HepG2 (cell line): Measurements from ENCODE around the gene SLC35B2. TPM values are rescaled to one million over a fixed set of nuclear protein-coding genes. Genes with fewer than 3 reads are reported as not detected.

Experiments
- ARID2 ChIP-seq: sonication (generic); formaldehyde crosslinking; IDR thresholded peaks from 2 replicates; pipeline ENCODE4 v1.8.1; 2022; ENCODE audit warnings: mild to moderate bottlenecking, missing genetic modification reagents, borderline replicate concordance
- SMAD9 ChIP-seq: sonication (generic); formaldehyde crosslinking; IDR thresholded peaks from 2 replicates; pipeline ENCODE4 v1.5.1; 2020; ENCODE audit warnings: mild to moderate bottlenecking, missing genetic modification reagents
- ZNF138 ChIP-seq: sonication (generic); formaldehyde crosslinking; IDR thresholded peaks from 2 replicates; pipeline ENCODE4 v1.5.0; 2020; ENCODE audit warnings: mild to moderate bottlenecking, low read depth, missing genetic modification reagents
- ZNF446 ChIP-seq: sonication (generic); formaldehyde crosslinking; IDR thresholded peaks from 2 replicates; pipeline ENCODE4 v1.5.0; 2020; ENCODE audit warnings: mild to moderate bottlenecking, missing genetic modification reagents
- polyA plus RNA-seq, 8 experiments: library from polyadenylated mRNA; depleted of rRNA in 3 of 8; stranded (reverse) in 7 of 8; unstranded in 1 of 8; fragments of >200 nt; fragmentation: Illumina TruSeq in 4 of 8; extraction: Trizol in 4 of 8; gene quantifications; 2 replicates each; pipeline versions ENCODE4 v1.2.1 to v1.2.3, GENCODE V29; 2011 to 2016; ENCODE audit warnings: low read depth in 4 of 8, missing spikeins in 1 of 8, mixed read lengths in 1 of 8; ENCODE audit not compliant: insufficient read depth in 1 of 8
- total RNA-seq, 5 experiments: library from RNA; depleted of rRNA; stranded (reverse); fragments of >200 nt; fragmentation: Illumina TruSeq; extraction: Trizol; gene quantifications; 2 replicates each; pipeline ENCODE4 v1.2.3, GENCODE V29; 2016; ENCODE audit warnings: low read depth in 1 of 5
- TF ChIP-seq, protein P1 (sequence below), 2 experiments: sonication (generic) in 1 of 2; formaldehyde crosslinking in 1 of 2; IDR thresholded peaks; 2 replicates each; pipeline versions ENCODE4 v1.4.0 to v1.6.1; 2016 to 2020; ENCODE audit warnings: borderline replicate concordance in 1 of 2, low read depth in 1 of 2, mild to moderate bottlenecking in 1 of 2, missing genetic modification reagents in 1 of 2
- TF ChIP-seq, protein P2 (sequence below): sonication (generic); formaldehyde crosslinking; conservative IDR thresholded peaks from 2 replicates; pipeline ENCODE4 v1.8.1; 2023; ENCODE audit warnings: missing genetic modification reagents
- TF ChIP-seq, protein P3 (sequence below): fragments of 450-650 bp; IDR thresholded peaks from 2 replicates; pipeline ENCODE4 v1.6.1; 2017
- TF ChIP-seq, protein P4 (sequence below), 2 experiments: IDR thresholded peaks; 2 replicates each; pipeline ENCODE4 v1.6.1; 2011 to 2012; ENCODE audit warnings: low read length in 2 of 2, borderline replicate concordance in 1 of 2, low read depth in 1 of 2, mild to moderate bottlenecking in 1 of 2, moderate library complexity in 1 of 2
- TF ChIP-seq, protein P5 (sequence below): sonication (generic); formaldehyde crosslinking; IDR thresholded peaks from 2 replicates; pipeline ENCODE4 v1.8.1; 2023; ENCODE audit warnings: missing genetic modification reagents, inconsistent platforms, borderline replicate concordance
- TF ChIP-seq, protein P6 (sequence below): sonication (generic); formaldehyde crosslinking; IDR thresholded peaks from 2 replicates; pipeline ENCODE4 v1.5.0; 2020; ENCODE audit warnings: missing genetic modification reagents
- TF ChIP-seq, protein P7 (sequence below): sonication (generic); formaldehyde crosslinking; IDR thresholded peaks from 2 replicates; pipeline ENCODE4 v1.4.0; 2020; ENCODE audit warnings: low read depth, mild to moderate bottlenecking, missing genetic modification reagents

The SLC35B2 gene
- total and polyA plus RNA-seq, 2 of the 13 experiments (the other 11 are each of a cell fraction or from before 2014, with no cell fraction given), result 61.1 to 148 TPM

DNA sequence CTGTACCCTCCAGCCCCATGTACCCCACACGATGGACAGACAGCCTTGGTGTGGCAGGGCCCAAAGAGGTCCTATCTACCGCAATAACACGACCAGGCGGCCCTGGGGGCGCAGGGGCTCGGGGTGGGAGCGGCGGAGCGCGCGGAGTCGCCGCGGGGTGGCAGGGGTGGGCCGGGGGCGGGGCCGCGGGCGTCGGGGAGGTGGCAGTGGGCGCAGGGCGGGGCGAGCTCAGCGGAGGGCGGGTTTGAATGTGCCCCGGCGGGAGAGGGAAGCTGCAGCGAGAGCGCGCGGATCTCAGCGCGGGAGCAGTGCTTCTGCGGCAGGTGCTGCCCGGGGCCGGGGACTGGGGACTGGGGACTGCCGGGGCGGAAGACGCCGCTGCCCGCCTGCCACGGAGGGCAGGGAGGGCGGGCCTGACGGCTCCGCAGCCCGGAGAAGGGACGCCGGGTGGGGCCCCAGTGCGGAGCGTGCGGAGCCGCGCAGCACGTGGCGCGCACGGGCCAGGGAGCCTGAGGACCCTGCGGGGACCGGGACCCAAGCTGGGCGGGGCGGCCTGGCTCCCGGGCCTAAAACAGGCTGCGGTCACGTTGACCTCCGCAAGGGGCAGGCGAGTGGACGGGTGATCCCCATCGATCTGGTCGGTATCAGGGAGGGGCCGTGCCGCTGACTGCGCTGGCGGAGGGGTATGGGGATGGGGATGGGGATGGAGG lies 33.9 kb downstream of the SLC35B2 start, which contains the start of gene SLC29A1 (continued):
- TF ChIP-seq, protein P1, sequence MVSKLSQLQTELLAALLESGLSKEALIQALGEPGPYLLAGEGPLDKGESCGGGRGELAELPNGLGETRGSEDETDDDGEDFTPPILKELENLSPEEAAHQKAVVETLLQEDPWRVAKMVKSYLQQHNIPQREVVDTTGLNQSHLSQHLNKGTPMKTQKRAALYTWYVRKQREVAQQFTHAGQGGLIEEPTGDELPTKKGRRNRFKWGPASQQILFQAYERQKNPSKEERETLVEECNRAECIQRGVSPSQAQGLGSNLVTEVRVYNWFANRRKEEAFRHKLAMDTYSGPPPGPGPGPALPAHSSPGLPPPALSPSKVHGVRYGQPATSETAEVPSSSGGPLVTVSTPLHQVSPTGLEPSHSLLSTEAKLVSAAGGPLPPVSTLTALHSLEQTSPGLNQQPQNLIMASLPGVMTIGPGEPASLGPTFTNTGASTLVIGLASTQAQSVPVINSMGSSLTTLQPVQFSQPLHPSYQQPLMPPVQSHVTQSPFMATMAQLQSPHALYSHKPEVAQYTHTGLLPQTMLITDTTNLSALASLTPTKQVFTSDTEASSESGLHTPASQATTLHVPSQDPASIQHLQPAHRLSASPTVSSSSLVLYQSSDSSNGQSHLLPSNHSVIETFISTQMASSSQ (IDR thresholded peaks at IDR 0.05; ENCODE audit: low read depth), result no peak
- TF ChIP-seq, protein P1 (CRISPR knock-in tag; IDR thresholded peaks at IDR 0.05; ENCODE audit: borderline replicate concordance), result no peak; the same call in 1 of the 2 replicates
- TF ChIP-seq, protein P2, sequence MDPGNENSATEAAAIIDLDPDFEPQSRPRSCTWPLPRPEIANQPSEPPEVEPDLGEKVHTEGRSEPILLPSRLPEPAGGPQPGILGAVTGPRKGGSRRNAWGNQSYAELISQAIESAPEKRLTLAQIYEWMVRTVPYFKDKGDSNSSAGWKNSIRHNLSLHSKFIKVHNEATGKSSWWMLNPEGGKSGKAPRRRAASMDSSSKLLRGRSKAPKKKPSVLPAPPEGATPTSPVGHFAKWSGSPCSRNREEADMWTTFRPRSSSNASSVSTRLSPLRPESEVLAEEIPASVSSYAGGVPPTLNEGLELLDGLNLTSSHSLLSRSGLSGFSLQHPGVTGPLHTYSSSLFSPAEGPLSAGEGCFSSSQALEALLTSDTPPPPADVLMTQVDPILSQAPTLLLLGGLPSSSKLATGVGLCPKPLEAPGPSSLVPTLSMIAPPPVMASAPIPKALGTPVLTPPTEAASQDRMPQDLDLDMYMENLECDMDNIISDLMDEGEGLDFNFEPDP (CRISPR knock-in tag), result no peak
- TF ChIP-seq, protein P3, sequence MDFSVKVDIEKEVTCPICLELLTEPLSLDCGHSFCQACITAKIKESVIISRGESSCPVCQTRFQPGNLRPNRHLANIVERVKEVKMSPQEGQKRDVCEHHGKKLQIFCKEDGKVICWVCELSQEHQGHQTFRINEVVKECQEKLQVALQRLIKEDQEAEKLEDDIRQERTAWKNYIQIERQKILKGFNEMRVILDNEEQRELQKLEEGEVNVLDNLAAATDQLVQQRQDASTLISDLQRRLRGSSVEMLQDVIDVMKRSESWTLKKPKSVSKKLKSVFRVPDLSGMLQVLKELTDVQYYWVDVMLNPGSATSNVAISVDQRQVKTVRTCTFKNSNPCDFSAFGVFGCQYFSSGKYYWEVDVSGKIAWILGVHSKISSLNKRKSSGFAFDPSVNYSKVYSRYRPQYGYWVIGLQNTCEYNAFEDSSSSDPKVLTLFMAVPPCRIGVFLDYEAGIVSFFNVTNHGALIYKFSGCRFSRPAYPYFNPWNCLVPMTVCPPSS, result no peak
- no peak for TF ChIP-seq ZNF446 (CRISPR knock-in tag)
- peak; percentile 87 for TF ChIP-seq ZNF138
- TF ChIP-seq, protein P4, sequence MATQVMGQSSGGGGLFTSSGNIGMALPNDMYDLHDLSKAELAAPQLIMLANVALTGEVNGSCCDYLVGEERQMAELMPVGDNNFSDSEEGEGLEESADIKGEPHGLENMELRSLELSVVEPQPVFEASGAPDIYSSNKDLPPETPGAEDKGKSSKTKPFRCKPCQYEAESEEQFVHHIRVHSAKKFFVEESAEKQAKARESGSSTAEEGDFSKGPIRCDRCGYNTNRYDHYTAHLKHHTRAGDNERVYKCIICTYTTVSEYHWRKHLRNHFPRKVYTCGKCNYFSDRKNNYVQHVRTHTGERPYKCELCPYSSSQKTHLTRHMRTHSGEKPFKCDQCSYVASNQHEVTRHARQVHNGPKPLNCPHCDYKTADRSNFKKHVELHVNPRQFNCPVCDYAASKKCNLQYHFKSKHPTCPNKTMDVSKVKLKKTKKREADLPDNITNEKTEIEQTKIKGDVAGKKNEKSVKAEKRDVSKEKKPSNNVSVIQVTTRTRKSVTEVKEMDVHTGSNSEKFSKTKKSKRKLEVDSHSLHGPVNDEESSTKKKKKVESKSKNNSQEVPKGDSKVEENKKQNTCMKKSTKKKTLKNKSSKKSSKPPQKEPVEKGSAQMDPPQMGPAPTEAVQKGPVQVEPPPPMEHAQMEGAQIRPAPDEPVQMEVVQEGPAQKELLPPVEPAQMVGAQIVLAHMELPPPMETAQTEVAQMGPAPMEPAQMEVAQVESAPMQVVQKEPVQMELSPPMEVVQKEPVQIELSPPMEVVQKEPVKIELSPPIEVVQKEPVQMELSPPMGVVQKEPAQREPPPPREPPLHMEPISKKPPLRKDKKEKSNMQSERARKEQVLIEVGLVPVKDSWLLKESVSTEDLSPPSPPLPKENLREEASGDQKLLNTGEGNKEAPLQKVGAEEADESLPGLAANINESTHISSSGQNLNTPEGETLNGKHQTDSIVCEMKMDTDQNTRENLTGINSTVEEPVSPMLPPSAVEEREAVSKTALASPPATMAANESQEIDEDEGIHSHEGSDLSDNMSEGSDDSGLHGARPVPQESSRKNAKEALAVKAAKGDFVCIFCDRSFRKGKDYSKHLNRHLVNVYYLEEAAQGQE (IDR thresholded peaks at IDR 0.05; ENCODE audit: borderline replicate concordance in 1 of 2, low read depth in 1 of 2, low read length in 2 of 2), result no peak
- no peak for TF ChIP-seq ARID2
- no peak for TF ChIP-seq SMAD9
- TF ChIP-seq, protein P5, sequence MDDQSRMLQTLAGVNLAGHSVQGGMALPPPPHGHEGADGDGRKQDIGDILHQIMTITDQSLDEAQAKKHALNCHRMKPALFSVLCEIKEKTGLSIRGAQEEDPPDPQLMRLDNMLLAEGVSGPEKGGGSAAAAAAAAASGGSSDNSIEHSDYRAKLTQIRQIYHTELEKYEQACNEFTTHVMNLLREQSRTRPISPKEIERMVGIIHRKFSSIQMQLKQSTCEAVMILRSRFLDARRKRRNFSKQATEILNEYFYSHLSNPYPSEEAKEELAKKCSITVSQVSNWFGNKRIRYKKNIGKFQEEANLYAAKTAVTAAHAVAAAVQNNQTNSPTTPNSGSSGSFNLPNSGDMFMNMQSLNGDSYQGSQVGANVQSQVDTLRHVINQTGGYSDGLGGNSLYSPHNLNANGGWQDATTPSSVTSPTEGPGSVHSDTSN, result 0 out of 2 replicates have a peak, but pooled peaks have one; percentile 29
- TF ChIP-seq, protein P6, sequence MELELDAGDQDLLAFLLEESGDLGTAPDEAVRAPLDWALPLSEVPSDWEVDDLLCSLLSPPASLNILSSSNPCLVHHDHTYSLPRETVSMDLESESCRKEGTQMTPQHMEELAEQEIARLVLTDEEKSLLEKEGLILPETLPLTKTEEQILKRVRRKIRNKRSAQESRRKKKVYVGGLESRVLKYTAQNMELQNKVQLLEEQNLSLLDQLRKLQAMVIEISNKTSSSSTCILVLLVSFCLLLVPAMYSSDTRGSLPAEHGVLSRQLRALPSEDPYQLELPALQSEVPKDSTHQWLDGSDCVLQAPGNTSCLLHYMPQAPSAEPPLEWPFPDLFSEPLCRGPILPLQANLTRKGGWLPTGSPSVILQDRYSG (CRISPR knock-in tag), result peak; percentile 57; the same call in 1 of the 2 replicates
- TF ChIP-seq, protein P7, sequence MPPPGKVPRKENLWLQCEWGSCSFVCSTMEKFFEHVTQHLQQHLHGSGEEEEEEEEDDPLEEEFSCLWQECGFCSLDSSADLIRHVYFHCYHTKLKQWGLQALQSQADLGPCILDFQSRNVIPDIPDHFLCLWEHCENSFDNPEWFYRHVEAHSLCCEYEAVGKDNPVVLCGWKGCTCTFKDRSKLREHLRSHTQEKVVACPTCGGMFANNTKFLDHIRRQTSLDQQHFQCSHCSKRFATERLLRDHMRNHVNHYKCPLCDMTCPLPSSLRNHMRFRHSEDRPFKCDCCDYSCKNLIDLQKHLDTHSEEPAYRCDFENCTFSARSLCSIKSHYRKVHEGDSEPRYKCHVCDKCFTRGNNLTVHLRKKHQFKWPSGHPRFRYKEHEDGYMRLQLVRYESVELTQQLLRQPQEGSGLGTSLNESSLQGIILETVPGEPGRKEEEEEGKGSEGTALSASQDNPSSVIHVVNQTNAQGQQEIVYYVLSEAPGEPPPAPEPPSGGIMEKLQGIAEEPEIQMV (CRISPR knock-in tag), result no peak; the same call in none of the 2 replicates
